Measurements from ENCODE around the gene ZCCHC14.

ZCCHC14 gene

GRCh38 chr16:87356491-87356853 is 136.4 kb downstream of the ZCCHC14 start:
- no peak for DNase-seq

All from MV-4-11 (cell line).